ENCODE measurements around the gene MYF5.

The MYF5 gene

GRCh38 chr12:80720516-80720915, 3.8 kb downstream of the MYF5 start:
- Histone ChIP-seq H3K27ac (ENCODE audit: low read length) (no peak overlapping the region), H3K9me3 (ENCODE audit: insufficient read depth, low read depth, low read length) (no peaks in the 10 kb centered on the region), H3K4me3 (ENCODE audit: low read length) (no peak overlapping the region), H3K36me3 (ENCODE audit: insufficient read depth, low read depth, low read length) (no peaks in the 10 kb centered on the region), H3K4me1 (ENCODE audit: insufficient read depth, low read length) (peaks cover 8% of the 10 kb centered on the region), H3K9ac (ENCODE audit: low read depth, low read length) (no peak overlapping the region), H3K27me3 (ENCODE audit: insufficient read depth, low read length) (peaks cover 10% of the 10 kb centered on the region; the same call in 1 of the 2 replicates)

GRCh38 chr12:80721326-80721725, 4.6 kb downstream of the MYF5 start:
- Histone ChIP-seq H3K9me3 (ENCODE audit: insufficient read depth, low read depth, low read length) (no peaks in the 10 kb centered on the region), H3K9ac (ENCODE audit: low read depth, low read length) (no peak overlapping the region), H3K36me3 (ENCODE audit: insufficient read depth, low read depth, low read length) (no peaks in the 10 kb centered on the region), H3K27me3 (ENCODE audit: insufficient read depth, low read length) (peaks cover 2% of the 10 kb centered on the region; the same call in 1 of the 2 replicates), H3K4me3 (ENCODE audit: low read length) (no peak overlapping the region), H3K27ac (ENCODE audit: low read length) (no peak overlapping the region), H3K4me1 (ENCODE audit: insufficient read depth, low read length) (no peaks in the 10 kb centered on the region; the same call in 1 of the 2 replicates)

GRCh38 chr12:80745851-80746505, 29.3 kb downstream of the MYF5 start:
- Histone ChIP-seq H3K4me1 (ENCODE audit: insufficient read depth, low read length) (no peaks in the 10 kb centered on the region), H3K27me3 (ENCODE audit: insufficient read depth, low read length) (no peaks in the 10 kb centered on the region), H3K36me3 (ENCODE audit: insufficient read depth, low read depth, low read length) (no peaks in the 10 kb centered on the region), H3K9ac (ENCODE audit: low read depth, low read length) (no peak overlapping the region), H3K9me3 (ENCODE audit: insufficient read depth, low read depth, low read length) (no peaks in the 10 kb centered on the region), H3K4me3 (ENCODE audit: low read length) (no peak overlapping the region), H3K27ac (ENCODE audit: low read length) (no peak overlapping the region)

- no peaks in the 10 kb centered on the region for H3K4me1 ChIP-seq (ENCODE audit: insufficient read depth, low read length)
- no peak overlapping the region for H3K27ac ChIP-seq (ENCODE audit: low read length)
- H3K9ac ChIP-seq (ENCODE audit: low read depth, low read length): no peak overlapping the region
- H3K36me3 ChIP-seq (ENCODE audit: insufficient read depth, low read depth, low read length): no peaks in the 10 kb centered on the region
- no peaks in the 10 kb centered on the region for H3K9me3 ChIP-seq (ENCODE audit: insufficient read depth, low read depth, low read length)
- no peaks in the 10 kb centered on the region for H3K27me3 ChIP-seq (ENCODE audit: insufficient read depth, low read length)
- H3K4me3 ChIP-seq (ENCODE audit: low read length): no peak overlapping the region
Measured at GRCh38 chr12:80747800-80748199, 31.1 kb downstream of the MYF5 start.

DNA sequence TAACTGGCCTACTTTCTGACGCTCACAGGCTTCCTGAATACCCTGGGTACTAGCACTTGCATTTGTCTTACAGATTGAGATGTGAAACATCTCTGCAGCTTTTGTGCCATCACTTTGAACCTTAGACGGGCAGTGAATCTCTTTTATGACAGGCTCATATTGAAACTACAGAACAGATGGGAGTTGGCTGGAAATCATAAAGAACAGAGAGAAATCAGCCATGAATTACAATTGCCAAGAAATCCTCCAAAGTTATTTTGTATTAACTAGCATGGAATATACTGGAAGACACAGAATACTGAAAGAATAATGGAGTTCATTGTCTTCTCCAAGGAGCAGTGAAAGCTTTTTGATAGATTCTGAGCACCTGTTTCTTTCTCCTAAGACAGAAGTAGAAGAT, 32.7 kb downstream of the MYF5 start:
- Histone ChIP-seq H3K9ac (ENCODE audit: low read depth, low read length) (no peak overlapping the region), H3K36me3 (ENCODE audit: insufficient read depth, low read depth, low read length) (no peaks in the 10 kb centered on the region), H3K4me1 (ENCODE audit: insufficient read depth, low read length) (no peaks in the 10 kb centered on the region), H3K27ac (ENCODE audit: low read length) (no peak overlapping the region), H3K9me3 (ENCODE audit: insufficient read depth, low read depth, low read length) (no peaks in the 10 kb centered on the region), H3K4me3 (ENCODE audit: low read length) (no peak overlapping the region), H3K27me3 (ENCODE audit: insufficient read depth, low read length) (no peaks in the 10 kb centered on the region)

GRCh38 chr12:80752464-80752863, 35.8 kb downstream of the MYF5 start:
- H3K27ac ChIP-seq (ENCODE audit: low read length): no peak overlapping the region
- no peaks in the 10 kb centered on the region for H3K27me3 ChIP-seq (ENCODE audit: insufficient read depth, low read length)
- H3K9ac ChIP-seq (ENCODE audit: low read depth, low read length): no peak overlapping the region
- H3K4me1 ChIP-seq (ENCODE audit: insufficient read depth, low read length): no peaks in the 10 kb centered on the region
- H3K9me3 ChIP-seq (ENCODE audit: insufficient read depth, low read depth, low read length): no peaks in the 10 kb centered on the region
- no peaks in the 10 kb centered on the region for H3K36me3 ChIP-seq (ENCODE audit: insufficient read depth, low read depth, low read length)
- no peak overlapping the region for H3K4me3 ChIP-seq (ENCODE audit: low read length)

GRCh38 chr12:80754274-80754673, 37.6 kb downstream of the MYF5 start:
- H3K4me3 ChIP-seq (ENCODE audit: low read length): no peak overlapping the region
- H3K9me3 ChIP-seq (ENCODE audit: insufficient read depth, low read depth, low read length): no peaks in the 10 kb centered on the region
- H3K27me3 ChIP-seq (ENCODE audit: insufficient read depth, low read length): no peaks in the 10 kb centered on the region
- H3K36me3 ChIP-seq (ENCODE audit: insufficient read depth, low read depth, low read length): no peaks in the 10 kb centered on the region
- H3K9ac ChIP-seq (ENCODE audit: low read depth, low read length): no peak overlapping the region
- no peaks in the 10 kb centered on the region for H3K4me1 ChIP-seq (ENCODE audit: insufficient read depth, low read length)
- no peak overlapping the region for H3K27ac ChIP-seq (ENCODE audit: low read length)

- no peaks in the 10 kb centered on the region for H3K27me3 ChIP-seq (ENCODE audit: insufficient read depth, low read length)
- H3K9me3 ChIP-seq (ENCODE audit: insufficient read depth, low read depth, low read length): no peaks in the 10 kb centered on the region
- H3K27ac ChIP-seq (ENCODE audit: low read length): no peak overlapping the region
- H3K9ac ChIP-seq (ENCODE audit: low read depth, low read length): no peak overlapping the region
- H3K4me1 ChIP-seq (ENCODE audit: insufficient read depth, low read length): no peaks in the 10 kb centered on the region
- no peaks in the 10 kb centered on the region for H3K36me3 ChIP-seq (ENCODE audit: insufficient read depth, low read depth, low read length)
- no peak overlapping the region for H3K4me3 ChIP-seq (ENCODE audit: low read length)
Measured at GRCh38 chr12:80756875-80757274, 40.2 kb downstream of the MYF5 start.

DNA sequence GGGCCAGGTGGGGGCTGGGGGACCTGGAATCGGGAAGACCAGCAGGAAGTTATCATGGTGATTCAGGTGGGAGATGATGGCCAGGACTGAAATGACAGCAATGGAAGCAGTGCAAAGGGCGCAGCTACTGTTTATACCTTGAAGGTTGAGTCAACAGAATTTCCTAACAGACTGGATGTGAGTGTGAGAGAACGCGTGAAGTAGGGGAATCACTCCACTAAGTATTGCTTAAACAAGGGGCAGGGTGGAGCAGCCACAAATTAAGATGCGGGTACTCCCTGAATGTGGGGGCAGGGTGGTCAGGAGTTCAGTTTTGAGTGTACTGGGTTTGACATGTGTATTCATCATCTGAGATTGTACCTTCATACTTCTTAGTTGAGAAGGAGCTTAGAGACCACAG, 45.1 kb downstream of the MYF5 start:
- Histone ChIP-seq H3K4me1 (ENCODE audit: insufficient read depth, low read length) (peaks cover 10% of the 10 kb centered on the region), H3K9ac (ENCODE audit: low read depth, low read length) (no peak overlapping the region), H3K9me3 (ENCODE audit: insufficient read depth, low read depth, low read length) (no peaks in the 10 kb centered on the region), H3K36me3 (ENCODE audit: insufficient read depth, low read depth, low read length) (no peaks in the 10 kb centered on the region), H3K4me3 (ENCODE audit: low read length) (no peak overlapping the region), H3K27me3 (ENCODE audit: insufficient read depth, low read length) (no peaks in the 10 kb centered on the region), H3K27ac (ENCODE audit: low read length) (no peak overlapping the region)

DNA sequence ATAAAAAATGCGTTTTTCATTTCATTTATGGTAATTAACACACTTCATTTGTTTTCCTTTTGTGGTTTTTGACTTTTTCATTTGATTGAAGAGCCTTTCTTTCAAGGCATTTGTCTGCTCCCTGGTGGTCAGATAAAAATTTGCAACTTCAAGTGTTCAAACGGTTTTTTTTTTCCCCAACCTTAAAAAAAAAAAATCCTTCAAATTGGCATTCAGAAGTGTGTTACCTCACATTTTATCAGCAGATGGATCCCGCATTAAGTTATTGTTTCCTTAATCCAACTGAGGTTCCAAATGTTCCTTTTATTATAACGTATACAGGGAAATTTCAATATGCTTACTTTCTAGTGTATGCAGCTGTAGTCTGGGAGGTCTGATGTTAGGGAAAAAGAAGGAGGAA, 47.2 kb downstream of the MYF5 start:
- Histone ChIP-seq H3K4me1 (ENCODE audit: insufficient read depth, low read length) (peaks cover 15% of the 10 kb centered on the region), H3K9me3 (ENCODE audit: insufficient read depth, low read depth, low read length) (no peaks in the 10 kb centered on the region), H3K36me3 (ENCODE audit: insufficient read depth, low read depth, low read length) (no peaks in the 10 kb centered on the region), H3K27ac (ENCODE audit: low read length) (no peak overlapping the region), H3K4me3 (ENCODE audit: low read length) (no peak overlapping the region), H3K9ac (ENCODE audit: low read depth, low read length) (no peak overlapping the region), H3K27me3 (ENCODE audit: insufficient read depth, low read length) (no peaks in the 10 kb centered on the region)

- H3K4me3 ChIP-seq (ENCODE audit: low read length): no peak overlapping the region
- peak overlapping the region; percentile 40; the same call in 1 of the 2 replicates for H3K9ac ChIP-seq (ENCODE audit: low read depth, low read length)
- no peak overlapping the region for H3K27ac ChIP-seq (ENCODE audit: low read length)
- H3K9me3 ChIP-seq (ENCODE audit: insufficient read depth, low read depth, low read length): no peaks in the 10 kb centered on the region
- peaks cover 26% of the 10 kb centered on the region for H3K4me1 ChIP-seq (ENCODE audit: insufficient read depth, low read length)
- H3K36me3 ChIP-seq (ENCODE audit: insufficient read depth, low read depth, low read length): no peaks in the 10 kb centered on the region
- no peaks in the 10 kb centered on the region for H3K27me3 ChIP-seq (ENCODE audit: insufficient read depth, low read length)
Measured at GRCh38 chr12:80766210-80766609, 49.5 kb downstream of the MYF5 start.

DNA sequence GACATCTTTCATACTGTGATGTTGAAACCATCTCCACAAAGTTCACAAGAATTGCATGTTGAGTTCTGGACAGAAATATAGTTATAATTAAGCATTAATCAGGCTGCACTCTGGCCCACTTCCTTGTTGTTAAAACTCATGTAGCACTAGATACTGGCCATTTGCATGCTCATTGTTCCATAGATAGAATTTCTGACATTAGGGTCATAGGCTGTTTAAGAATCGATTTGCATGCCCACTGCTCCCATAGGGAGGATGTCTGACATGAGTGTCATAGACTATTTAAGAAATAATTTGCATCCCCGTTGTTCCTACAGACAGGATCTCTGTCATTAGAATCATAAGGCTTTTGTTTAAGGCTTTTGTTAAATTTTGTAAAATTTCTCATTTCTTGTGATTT, 50.2 kb downstream of the MYF5 start:
- Histone ChIP-seq H3K4me1 (ENCODE audit: insufficient read depth, low read length) (peaks cover 26% of the 10 kb centered on the region), H3K9me3 (ENCODE audit: insufficient read depth, low read depth, low read length) (no peaks in the 10 kb centered on the region), H3K27ac (ENCODE audit: low read length) (no peak overlapping the region), H3K27me3 (ENCODE audit: insufficient read depth, low read length) (no peaks in the 10 kb centered on the region), H3K4me3 (ENCODE audit: low read length) (no peak overlapping the region), H3K9ac (ENCODE audit: low read depth, low read length) (no peak overlapping the region), H3K36me3 (ENCODE audit: insufficient read depth, low read depth, low read length) (no peaks in the 10 kb centered on the region)
